Erythroblast (primary cell): ENCODE data around the gene TRIML2.

Experiments used
- GATA1 ChIP-seq: IDR thresholded peaks from 2 replicates; pipeline ENCODE4 v1.6.1; 2011; ENCODE audit warnings: low read depth, mild to moderate bottlenecking, control low read depth, low read length, moderate library complexity
- POLR2A ChIP-seq: IDR thresholded peaks from 2 replicates; pipeline ENCODE4 v1.6.1; 2011; ENCODE audit warnings: mild to moderate bottlenecking, low read length

DNA sequence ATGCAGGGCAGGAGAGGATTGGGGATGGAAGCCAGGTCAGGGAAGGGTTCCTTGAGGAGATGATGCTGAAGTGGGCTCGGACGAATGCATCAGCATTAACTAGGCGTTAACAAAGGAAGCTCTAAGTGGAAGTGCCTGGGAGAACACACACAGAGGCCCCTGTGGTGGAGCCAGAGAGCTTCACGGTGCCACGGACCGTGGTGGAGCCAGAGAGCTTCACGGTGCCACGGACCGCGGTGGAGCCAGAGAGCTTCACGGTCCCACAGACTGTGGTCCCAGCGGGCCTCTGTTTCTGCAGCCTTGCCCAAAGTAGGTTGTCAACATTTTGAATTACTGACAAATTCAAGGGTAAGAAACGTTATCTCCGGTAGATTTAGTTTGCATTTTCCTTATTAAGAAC is 48.3 kb downstream of the TRIML2 start:
- no peak for TF ChIP-seq POLR2A
- no peak for TF ChIP-seq GATA1
